HCT116 (cell line): ENCODE measurements around the gene CDC42SE2. TPM values are rescaled to one million over a fixed set of nuclear protein-coding genes. Genes with fewer than 3 reads are reported as not detected.

Experiments
- ATAC-seq: fragments of 200-7000 bp; cut with Tn5 transposase; 2 replicates; pipeline ENCODE4 v1.9.1; 2020; ENCODE audit warnings: mild to moderate bottlenecking, moderate library complexity
- BruUV-seq: library from RNA; stranded (reverse); fragments of 400-500 nt; replicated peaks from 2 replicates; lab custom pipeline; 2021; lab: Mats Ljungman, UMichigan
- CTCF ChIA-PET: fragments of 300-600 bp; sonication (Branson Sonifier 250); formaldehyde crosslinking; loops from one replicate; lab custom pipeline; 2021; ENCODE audit warnings: antibody characterized with exemption; lab: Charles Lee
- POLR2A ChIA-PET: fragments of 300-600, 350-600 bp; sonication (Branson Sonifier 250); formaldehyde crosslinking; loops from one replicate; lab custom pipeline; 2021; ENCODE audit warnings: antibody characterized with exemption; lab: Charles Lee
- RAD21 ChIA-PET, 2 experiments: fragments of 300-600 bp; sonication (Branson Sonifier 250); formaldehyde crosslinking; loops; one replicate each; lab custom pipeline; 2023; ENCODE audit warnings: low total read pairs in 2 of 2; ENCODE audit not compliant: uncharacterized antibody in 2 of 2, unreplicated experiment in 2 of 2, low non-redundant PET in 1 of 2; lab: Charles Lee
- DNase-seq: peaks from one replicate; pipeline ENCODE4 v3.0.0-alpha.2; 2010; ENCODE audit warnings: low read depth, low spot score
- H2AFZ ChIP-seq: fragments of 200-600 bp; shearing (Covaris generic), sonication (generic); 2 replicates; pipeline ENCODE4 v1.6.1; 2017; ENCODE audit warnings: low read depth, mixed run types, mixed read lengths, antibody characterized with exemption, low read length; ENCODE audit not compliant: poor library complexity, severe bottlenecking
- H3K27ac ChIP-seq: 2 replicates; pipeline ENCODE4 v1.5.1; 2012; ENCODE audit warnings: low read depth, low read length
- H3K27me3 ChIP-seq: fragments of 200-600 bp; sonication (generic); 2 replicates; pipeline ENCODE4 v1.6.1; 2016; ENCODE audit warnings: mixed run types, low read length, mixed read lengths; ENCODE audit not compliant: insufficient read depth
- H3K36me3 ChIP-seq, 2 experiments: fragments of 200-500 bp in 1 of 2; fragments of 200-600 bp in 1 of 2; sonication (Bioruptor generic) in 1 of 2; sonication (generic) in 1 of 2; 2 replicates each; pipeline versions ENCODE4 v1.5.1 to v1.6.1; 2014 to 2016; ENCODE audit warnings: low read length in 2 of 2, inconsistent platforms in 1 of 2, mixed read lengths in 1 of 2, mixed run types in 1 of 2; ENCODE audit not compliant: insufficient read depth in 2 of 2, control insufficient read depth in 1 of 2
- H3K4me1 ChIP-seq, 2 experiments: fragments of 200-600 bp in 1 of 2; sonication (generic) in 1 of 2; 2 replicates each; pipeline versions ENCODE4 v1.5.1 to v1.6.1; 2012 to 2017; ENCODE audit warnings: low read length in 2 of 2, inconsistent platforms in 1 of 2, mild to moderate bottlenecking in 1 of 2, mixed read lengths in 1 of 2, mixed run types in 1 of 2, moderate library complexity in 1 of 2; ENCODE audit not compliant: insufficient read depth in 2 of 2, control insufficient read depth in 1 of 2
- H3K4me2 ChIP-seq: fragments of 200-600 bp; sonication (generic); 2 replicates; pipeline ENCODE4 v1.6.1; 2017; ENCODE audit warnings: mixed run types, low read length, mixed read lengths
- H3K4me3 ChIP-seq, 2 experiments: fragments of 200-600 bp in 1 of 2; sonication (generic) in 1 of 2; replicated peaks in 1 of 2; 2 replicates each; pipeline ENCODE4 v1.5.1; 2011 to 2016; ENCODE audit warnings: low read length in 2 of 2, control low read depth in 1 of 2, low read depth in 1 of 2, mild to moderate bottlenecking in 1 of 2, mixed read lengths in 1 of 2, mixed run types in 1 of 2
- H3K79me2 ChIP-seq: fragments of 200-600 bp; sonication (generic); 2 replicates; pipeline ENCODE4 v1.6.1; 2017; ENCODE audit warnings: mild to moderate bottlenecking, mixed run types, low read length, moderate library complexity, mixed read lengths; ENCODE audit not compliant: insufficient read depth
- H3K9ac ChIP-seq: fragments of 200-600 bp; sonication (generic); 2 replicates; pipeline ENCODE4 v1.6.1; 2016; ENCODE audit warnings: low read length, mixed read lengths
- H3K9me2 ChIP-seq: fragments of 200-600 bp; sonication (generic), shearing (Covaris generic); 2 replicates; pipeline ENCODE4 v1.6.1; 2017; ENCODE audit warnings: mixed run types, mild to moderate bottlenecking, moderate library complexity; ENCODE audit not compliant: insufficient read depth
- H3K9me3 ChIP-seq, 2 experiments: fragments of 200-500 bp in 1 of 2; fragments of 200-600 bp in 1 of 2; sonication (Bioruptor generic) in 1 of 2; sonication (generic) in 1 of 2; 2 replicates each; pipeline ENCODE4 v1.6.1; 2014 to 2017; ENCODE audit warnings: low read length in 2 of 2, mixed read lengths in 2 of 2, inconsistent platforms in 1 of 2, low read depth in 1 of 2, mild to moderate bottlenecking in 1 of 2, mixed run types in 1 of 2, moderate library complexity in 1 of 2; ENCODE audit not compliant: control insufficient read depth in 1 of 2, insufficient read depth in 1 of 2
- H4K20me1 ChIP-seq: fragments of 200-600 bp; sonication (generic), shearing (Covaris generic); 2 replicates; pipeline ENCODE4 v1.6.1; 2017; ENCODE audit warnings: mixed run types, mild to moderate bottlenecking, moderate library complexity; ENCODE audit not compliant: insufficient read depth
- CBX3 ChIP-seq: IDR thresholded peaks from 2 replicates; pipeline ENCODE4 v1.6.1; 2012; ENCODE audit warnings: low read depth
- CEBPB ChIP-seq: IDR thresholded peaks from 2 replicates; pipeline ENCODE4 v1.6.1; 2012; ENCODE audit warnings: low read depth
- CTCF ChIP-seq, 3 experiments: fragments of 200-600 bp in 1 of 3; sonication (generic) in 1 of 3; IDR thresholded peaks in 2 of 3; conservative IDR thresholded peaks in 1 of 3; 2 replicates each; pipeline ENCODE4 v1.5.1; 2012 to 2017; ENCODE audit warnings: low read depth in 2 of 3, low read length in 2 of 3, antibody characterized with exemption in 1 of 3, borderline replicate concordance in 1 of 3, control low read depth in 1 of 3, mild to moderate bottlenecking in 1 of 3, mixed read lengths in 1 of 3, mixed run types in 1 of 3, moderate library complexity in 1 of 3; ENCODE audit not compliant: insufficient read depth in 1 of 3
- EGR1 ChIP-seq: IDR thresholded peaks from 2 replicates; pipeline ENCODE4 v1.6.1; 2012; ENCODE audit warnings: low read depth
- ELF1 ChIP-seq: IDR thresholded peaks from 2 replicates; pipeline ENCODE4 v1.6.1; 2012; ENCODE audit warnings: low read depth, borderline replicate concordance
- EZH2 ChIP-seq: fragments of 200-600 bp; sonication (generic); IDR thresholded peaks from 2 replicates; pipeline ENCODE4 v1.6.1; 2017; ENCODE audit warnings: antibody characterized with exemption, mixed run types
- EZH2phosphoT487 ChIP-seq: fragments of 200-600 bp; IDR thresholded peaks from 2 replicates; pipeline ENCODE4 v1.6.1; 2018; ENCODE audit warnings: antibody characterized with exemption, borderline replicate concordance
- POLR2AphosphoS5 ChIP-seq: IDR thresholded peaks from 2 replicates; pipeline ENCODE4 v1.6.1; 2011; ENCODE audit warnings: mild to moderate bottlenecking, low read depth, low read length, moderate library complexity
- RAD21 ChIP-seq: IDR thresholded peaks from 2 replicates; pipeline ENCODE4 v1.6.1; 2012; ENCODE audit warnings: low read depth, mild to moderate bottlenecking
- REST ChIP-seq: IDR thresholded peaks from 2 replicates; pipeline ENCODE4 v1.6.1; 2012; ENCODE audit warnings: low read depth
- SP1 ChIP-seq: IDR thresholded peaks from 2 replicates; pipeline ENCODE4 v1.6.1; 2012; ENCODE audit warnings: low read depth
- ZFX ChIP-seq: fragments of 450-650 bp; IDR thresholded peaks from 2 replicates; pipeline ENCODE4 v1.6.1; 2017
- intact Hi-C: fragments of 100-400 bp; cut with micrococcal nuclease; formaldehyde crosslinking; loops from 2 replicates; pipeline ENCODE4 v1.10.0; 2022
- total RNA-seq: library from RNA; stranded (reverse); gene quantifications from one replicate; pipeline ENCODE4 v1.2.1, GENCODE V29; 2021; ENCODE audit not compliant: unreplicated experiment
- TF ChIP-seq, protein P1 (sequence below): IDR thresholded peaks from 2 replicates; pipeline ENCODE4 v1.6.1; 2012

CDC42SE2 gene
- total RNA-seq, 1 experiment from 2014 or later: 27.0 TPM

DNA sequence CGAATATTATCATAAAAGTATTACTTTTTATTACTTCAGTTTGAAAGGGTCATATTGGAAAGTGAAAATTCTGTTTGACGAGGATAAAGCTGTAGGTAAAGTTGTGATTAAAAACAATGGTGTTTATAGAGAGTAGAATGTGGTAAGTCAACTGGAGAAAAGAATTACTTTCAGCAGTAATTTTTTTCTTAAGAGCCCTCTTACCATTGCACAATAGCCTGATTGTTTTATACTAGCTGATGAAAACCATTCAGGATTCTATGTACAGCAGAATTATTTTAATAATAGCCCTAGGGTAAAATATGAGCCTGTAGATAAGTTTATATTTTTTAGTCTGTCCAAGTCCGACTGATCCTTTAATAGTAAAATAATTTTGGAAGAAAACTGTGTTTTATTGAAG is 16.6 kb downstream of the CDC42SE2 start:
- no TSS peak for BruUV-seq
- Histone ChIP-seq H2AFZ (no peak overlapping the region), H3K27me3 (no peaks in the 10 kb centered on the region), H3K9me3 (no peaks in the 10 kb centered on the region), H3K9me2 (no peaks in the 10 kb centered on the region), H3K4me3 (no peak overlapping the region), H3K79me2 (peaks cover 82% of the 10 kb centered on the region), H3K27ac (no peak overlapping the region), H3K9ac (no peak overlapping the region), H3K4me1 (peaks cover 4 to 39% of the 10 kb centered on the region in 2 experiments), H3K36me3 (no peaks in the 10 kb centered on the region), H4K20me1 (no peaks in the 10 kb centered on the region), H3K4me2 (no peak overlapping the region)
- intact Hi-C loops: no loop called here
- ChIA-PET CTCF (no interaction called here), RAD21 (no interaction called here), POLR2A (interaction anchor here (0.5 kb wide), 1 partner anchor 26 kb away, joined by 3 read pairs; no protein-coding TSS in a partner anchor)
- ATAC-seq: no peak
- TF ChIP-seq CBX3 (no peak), ELF1 (no peak), SP1 (no peak), CTCF (IDR thresholded peaks at IDR 0.05 in 2 of 3, conservative IDR thresholded peaks at IDR 0.05 in 1 of 3; ENCODE audit: borderline replicate concordance in 1 of 3, insufficient read depth in 1 of 3, low read depth in 2 of 3, low read length in 2 of 3) (no peak), EZH2phosphoT487 (no peak), CEBPB (no peak), RAD21 (no peak), EZH2 (no peak), ZFX (no peak), REST (no peak), POLR2AphosphoS5 (no peak), EGR1 (no peak)
- TF ChIP-seq, protein P1, sequence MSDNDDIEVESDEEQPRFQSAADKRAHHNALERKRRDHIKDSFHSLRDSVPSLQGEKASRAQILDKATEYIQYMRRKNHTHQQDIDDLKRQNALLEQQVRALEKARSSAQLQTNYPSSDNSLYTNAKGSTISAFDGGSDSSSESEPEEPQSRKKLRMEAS: no peak
- DNase-seq: no peak
